IMR-90 (cell line): ENCODE measurements around the gene MCTP1. TPM values are rescaled to one million over a fixed set of nuclear protein-coding genes. Genes with fewer than 3 reads are reported as not detected.

Experiments
- ATAC-seq: fragments of 200-7000 bp; cut with Tn5 transposase; 2 replicates; pipeline ENCODE4 v1.9.1; 2020; ENCODE audit warnings: low read depth, mild to moderate bottlenecking, moderate library complexity
- BruUV-seq: library from RNA; stranded (reverse); fragments of 400-500 nt; replicated peaks from 2 replicates; lab custom pipeline; 2021; lab: Mats Ljungman, UMichigan
- CTCF ChIA-PET: fragments of 300-600 bp; formaldehyde crosslinking; extraction: SDS; loops from one replicate; lab custom pipeline; 2021; ENCODE audit warnings: antibody characterized with exemption; lab: Yijun Ruan, JAX
- POLR2A ChIA-PET: fragments of 300-600 bp; sonication (Branson Sonifier 250); formaldehyde crosslinking; loops from one replicate; lab custom pipeline; 2022; ENCODE audit warnings: antibody characterized with exemption; ENCODE audit not compliant: unreplicated experiment; lab: Charles Lee
- DNase-seq: peaks from one replicate; pipeline ENCODE4 v3.0.0; 2013
- H2AFZ ChIP-seq: replicated peaks from 2 replicates; pipeline ENCODE3; 2013; ENCODE audit warnings: low read length, mild to moderate bottlenecking; ENCODE audit not compliant: poor library complexity
- H2AK5ac ChIP-seq: 2 replicates; pipeline ENCODE4 v1.6.1; 2013; ENCODE audit warnings: low read depth, low read length, inconsistent platforms
- H2AK9ac ChIP-seq: replicated peaks from 2 replicates; pipeline ENCODE3; 2013; ENCODE audit warnings: mild to moderate bottlenecking, low read depth, low read length, moderate library complexity; ENCODE audit not compliant: poor library complexity
- H2BK120ac ChIP-seq: 2 replicates; pipeline ENCODE4 v1.6.1; 2013; ENCODE audit warnings: low read depth, low read length, inconsistent platforms
- H2BK15ac ChIP-seq: 3 replicates; pipeline ENCODE4 v1.6.1; 2013; ENCODE audit warnings: low read depth, low read length, inconsistent platforms
- H2BK20ac ChIP-seq: 2 replicates; pipeline ENCODE4 v1.6.1; 2013; ENCODE audit warnings: low read depth, mild to moderate bottlenecking, inconsistent platforms, low read length, moderate library complexity
- H2BK5ac ChIP-seq: 2 replicates; pipeline ENCODE4 v1.6.1; 2013; ENCODE audit warnings: mild to moderate bottlenecking, low read depth, low read length, inconsistent platforms; ENCODE audit not compliant: poor library complexity, severe bottlenecking
- H3K14ac ChIP-seq: replicated peaks from 2 replicates; pipeline ENCODE4 v1.6.1; 2013; ENCODE audit warnings: low read depth, low read length, inconsistent platforms
- H3K18ac ChIP-seq: 2 replicates; pipeline ENCODE4 v1.6.1; 2013; ENCODE audit warnings: low read depth, low read length, control low read depth
- H3K23ac ChIP-seq: 2 replicates; pipeline ENCODE4 v1.6.1; 2013; ENCODE audit warnings: low read depth, low read length, inconsistent platforms
- H3K27ac ChIP-seq: 2 replicates; pipeline ENCODE4 v1.5.1; 2013; ENCODE audit warnings: mild to moderate bottlenecking, control low read depth, low read length; ENCODE audit not compliant: insufficient read depth
- H3K27me3 ChIP-seq: 2 replicates; pipeline ENCODE4 v1.6.1; 2013; ENCODE audit warnings: low read length; ENCODE audit not compliant: control insufficient read depth, insufficient read depth
- H3K36me3 ChIP-seq: 2 replicates; pipeline ENCODE4 v1.6.1; 2013; ENCODE audit warnings: low read length, mixed read lengths; ENCODE audit not compliant: control insufficient read depth, insufficient read depth
- H3K4ac ChIP-seq: 2 replicates; pipeline ENCODE4 v1.6.1; 2013; ENCODE audit warnings: low read depth, low read length, inconsistent platforms
- H3K4me1 ChIP-seq: 2 replicates; pipeline ENCODE4 v1.6.1; 2013; ENCODE audit warnings: low read length, mixed read lengths; ENCODE audit not compliant: control insufficient read depth, insufficient read depth
- H3K4me2 ChIP-seq: 2 replicates; pipeline ENCODE4 v1.6.1; 2013; ENCODE audit warnings: low read depth, mild to moderate bottlenecking, control low read depth, low read length, moderate library complexity
- H3K4me3 ChIP-seq: 2 replicates; pipeline ENCODE4 v1.5.1; 2013; ENCODE audit warnings: low read depth, mild to moderate bottlenecking, control low read depth, low read length, moderate library complexity; ENCODE audit not compliant: insufficient read depth
- H3K56ac ChIP-seq: 2 replicates; pipeline ENCODE4 v1.6.1; 2013; ENCODE audit warnings: low read length, inconsistent platforms; ENCODE audit not compliant: insufficient read depth; ENCODE audit errors: extremely low read depth
- H3K79me1 ChIP-seq, 2 experiments: 2 replicates each; pipeline ENCODE4 v1.6.1; 2013; ENCODE audit warnings: low read length in 2 of 2, inconsistent platforms in 1 of 2, low read depth in 1 of 2
- H3K9ac ChIP-seq: 2 replicates; pipeline ENCODE4 v1.6.1; 2013; ENCODE audit warnings: low read depth, low read length, control low read depth
- H3K9me1 ChIP-seq: 2 replicates; pipeline ENCODE4 v1.6.1; 2013; ENCODE audit warnings: low read length, inconsistent platforms; ENCODE audit not compliant: insufficient read depth
- H3K9me3 ChIP-seq: 2 replicates; pipeline ENCODE4 v1.6.1; 2013; ENCODE audit warnings: low read length; ENCODE audit not compliant: control insufficient read depth, insufficient read depth
- H4K20me1 ChIP-seq: 2 replicates; pipeline ENCODE4 v1.6.1; 2013; ENCODE audit warnings: low read length, inconsistent platforms; ENCODE audit not compliant: insufficient read depth
- H4K5ac ChIP-seq: 2 replicates; pipeline ENCODE4 v1.6.1; 2013; ENCODE audit warnings: mild to moderate bottlenecking, low read depth, low read length, control low read depth
- H4K8ac ChIP-seq, 2 experiments: 2 replicates each; pipeline ENCODE4 v1.6.1; 2013; ENCODE audit warnings: low read depth in 2 of 2, low read length in 2 of 2, control low read depth in 1 of 2, inconsistent platforms in 1 of 2
- H4K91ac ChIP-seq: 2 replicates; pipeline ENCODE4 v1.6.1; 2013; ENCODE audit warnings: low read depth, low read length, inconsistent platforms; ENCODE audit not compliant: insufficient read depth
- BHLHE40 ChIP-seq: fragments of 150-350 bp; IDR thresholded peaks from 2 replicates; pipeline ENCODE4 v1.6.1; 2016; ENCODE audit warnings: mild to moderate bottlenecking, low read depth, low read length
- CEBPB ChIP-seq: IDR thresholded peaks from 2 replicates; pipeline ENCODE4 v1.6.1; 2012; ENCODE audit warnings: low read depth, low read length, improper control_type of control experiment
- CHD1 ChIP-seq: IDR thresholded peaks from 2 replicates; pipeline ENCODE4 v1.6.1; 2012; ENCODE audit warnings: low read depth, low read length, improper control_type of control experiment
- FOS ChIP-seq: fragments of 150-350 bp; IDR thresholded peaks from 2 replicates; pipeline ENCODE4 v1.6.1; 2016; ENCODE audit warnings: low read depth, low read length
- MAFK ChIP-seq: IDR thresholded peaks from 2 replicates; pipeline ENCODE4 v1.6.1; 2012; ENCODE audit warnings: low read depth, low read length, improper control_type of control experiment
- MAZ ChIP-seq: IDR thresholded peaks from 2 replicates; pipeline ENCODE4 v1.6.1; 2012; ENCODE audit warnings: low read depth, mild to moderate bottlenecking, low read length, improper control_type of control experiment, moderate library complexity, borderline replicate concordance
- MXI1 ChIP-seq: IDR thresholded peaks from 2 replicates; pipeline ENCODE4 v1.6.1; 2012; ENCODE audit warnings: low read depth, mild to moderate bottlenecking, low read length, moderate library complexity, borderline replicate concordance
- NFE2L2 ChIP-seq: fragments of 150-350 bp; IDR thresholded peaks from 2 replicates; pipeline ENCODE4 v1.6.1; 2016; ENCODE audit warnings: low read depth, mild to moderate bottlenecking, low read length
- POLR2A ChIP-seq: IDR thresholded peaks from 2 replicates; pipeline ENCODE4 v1.6.1; 2012; ENCODE audit warnings: mild to moderate bottlenecking, low read depth, low read length
- RAD21 ChIP-seq: IDR thresholded peaks from 2 replicates; pipeline ENCODE4 v1.6.1; 2012; ENCODE audit warnings: low read length, improper control_type of control experiment
- RCOR1 ChIP-seq: IDR thresholded peaks from 2 replicates; pipeline ENCODE4 v1.6.1; 2012; ENCODE audit warnings: mild to moderate bottlenecking, low read length, improper control_type of control experiment; ENCODE audit not compliant: insufficient replicate concordance
- RFX5 ChIP-seq: IDR thresholded peaks from 2 replicates; pipeline ENCODE4 v1.8.0; 2012; ENCODE audit warnings: low read depth, mild to moderate bottlenecking, low read length, moderate library complexity
- SMC3 ChIP-seq: fragments of 150-350 bp; IDR thresholded peaks from 2 replicates; pipeline ENCODE4 v1.6.1; 2016; ENCODE audit warnings: low read depth, mild to moderate bottlenecking, antibody characterized with exemption, low read length, moderate library complexity
- WGBS, 2 experiments: methylation state at CpG; one replicate each; pipeline versions ENCODE4 v1.1.5 to v1.1.7; 2013; ENCODE audit warnings: missing lambda C conversion rate in 2 of 2; ENCODE audit not compliant: insufficient read length in 1 of 2; ENCODE audit errors: extremely low coverage in 2 of 2; 5-methylcytosine and 5-hydroxymethylcytosine counted together
- dilution Hi-C: fragments of 300-500 bp; cut with HindIII; formaldehyde crosslinking; loops from one replicate; pipeline ENCODE4 v1.14.3; 2018; ENCODE audit warnings: low sequenced_read_pairs; ENCODE audit not compliant: unreplicated experiment
- in situ Hi-C: fragments of 300-500 bp; cut with MboI; formaldehyde crosslinking; loops from 3 replicates; pipeline ENCODE4 v1.14.3; 2019; ENCODE audit warnings: low sequenced_read_pairs, inconsistent platforms, mixed read lengths
- intact Hi-C: fragments of 100-400 bp; cut with micrococcal nuclease; formaldehyde crosslinking; loops from 2 replicates; pipeline ENCODE4 v1.10.0; 2022
- polyA plus RNA-seq, 3 experiments: library from polyadenylated mRNA; depleted of rRNA; stranded (reverse); fragments of >200 nt; gene quantifications; 2 replicates each; pipeline ENCODE4 v1.2.3, GENCODE V29; 2012; ENCODE audit warnings: low replicate concordance in 1 of 3
- total RNA-seq: library from RNA; depleted of rRNA; stranded (reverse); fragments of >200 nt; gene quantifications from 2 replicates; pipeline ENCODE4 v1.2.3, GENCODE V29; 2012
- TF ChIP-seq, protein P1 (sequence below): fragments of 150-350 bp; IDR thresholded peaks from 2 replicates; pipeline ENCODE4 v1.6.1; 2017; ENCODE audit warnings: mild to moderate bottlenecking, antibody characterized with exemption, low read length, low read depth
- TF ChIP-seq, protein P2 (sequence below): fragments of 150-350 bp; IDR thresholded peaks from 2 replicates; pipeline ENCODE4 v1.6.1; 2016; ENCODE audit warnings: low read depth, mild to moderate bottlenecking, low read length, moderate library complexity, borderline replicate concordance
- TF ChIP-seq, protein P3 (sequence below): conservative IDR thresholded peaks from 2 replicates; pipeline ENCODE4 v1.5.1; 2012; ENCODE audit warnings: mild to moderate bottlenecking, low read depth, low read length, improper control_type of control experiment

The MCTP1 gene
- total and polyA plus RNA-seq, 2 of the 4 experiments (the other 2 are of a cell fraction), result 0.21 TPM; not detected in 1

GRCh38 chr5:94754824-94755223 lies 530.1 kb downstream of the MCTP1 start:
- ChIA-PET POLR2A (no interaction called here), CTCF (no interaction called here)
- no peak overlapping the region for H3K27ac ChIP-seq
- no peaks in the 10 kb centered on the region for H3K4me1 ChIP-seq
- no peaks in the 10 kb centered on the region for H3K79me1 ChIP-seq
- H3K4me2 ChIP-seq, result no peak overlapping the region
- intact Hi-C loops (no loop called here), dilution Hi-C loops (no loop called here), in situ Hi-C loops (no loop called here)
- H2AK5ac ChIP-seq, result no peak overlapping the region
- BruUV-seq, result no TSS peak
- H3K9ac ChIP-seq, result no peak overlapping the region
- H3K56ac ChIP-seq, result no peak overlapping the region
- no peak overlapping the region for H2AK9ac ChIP-seq
- no peaks in the 10 kb centered on the region for H3K9me1 ChIP-seq
- ATAC-seq, result no peak
- no peak overlapping the region for H3K23ac ChIP-seq
- no peak for DNase-seq
- H3K18ac ChIP-seq, result no peak overlapping the region
- TF ChIP-seq RAD21 (no peak), MAFK (no peak), NFE2L2 (no peak), RCOR1 (no peak), SMC3 (no peak), MAZ (no peak), MXI1 (no peak), POLR2A (no peak), RFX5 (no peak), FOS (no peak), CEBPB (no peak), BHLHE40 (no peak), CHD1 (no peak)
- TF ChIP-seq, protein P1, sequence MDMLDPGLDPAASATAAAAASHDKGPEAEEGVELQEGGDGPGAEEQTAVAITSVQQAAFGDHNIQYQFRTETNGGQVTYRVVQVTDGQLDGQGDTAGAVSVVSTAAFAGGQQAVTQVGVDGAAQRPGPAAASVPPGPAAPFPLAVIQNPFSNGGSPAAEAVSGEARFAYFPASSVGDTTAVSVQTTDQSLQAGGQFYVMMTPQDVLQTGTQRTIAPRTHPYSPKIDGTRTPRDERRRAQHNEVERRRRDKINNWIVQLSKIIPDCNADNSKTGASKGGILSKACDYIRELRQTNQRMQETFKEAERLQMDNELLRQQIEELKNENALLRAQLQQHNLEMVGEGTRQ, result no peak
- TF ChIP-seq, protein P2, sequence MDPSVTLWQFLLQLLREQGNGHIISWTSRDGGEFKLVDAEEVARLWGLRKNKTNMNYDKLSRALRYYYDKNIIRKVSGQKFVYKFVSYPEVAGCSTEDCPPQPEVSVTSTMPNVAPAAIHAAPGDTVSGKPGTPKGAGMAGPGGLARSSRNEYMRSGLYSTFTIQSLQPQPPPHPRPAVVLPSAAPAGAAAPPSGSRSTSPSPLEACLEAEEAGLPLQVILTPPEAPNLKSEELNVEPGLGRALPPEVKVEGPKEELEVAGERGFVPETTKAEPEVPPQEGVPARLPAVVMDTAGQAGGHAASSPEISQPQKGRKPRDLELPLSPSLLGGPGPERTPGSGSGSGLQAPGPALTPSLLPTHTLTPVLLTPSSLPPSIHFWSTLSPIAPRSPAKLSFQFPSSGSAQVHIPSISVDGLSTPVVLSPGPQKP, result no peak
- TF ChIP-seq, protein P3, sequence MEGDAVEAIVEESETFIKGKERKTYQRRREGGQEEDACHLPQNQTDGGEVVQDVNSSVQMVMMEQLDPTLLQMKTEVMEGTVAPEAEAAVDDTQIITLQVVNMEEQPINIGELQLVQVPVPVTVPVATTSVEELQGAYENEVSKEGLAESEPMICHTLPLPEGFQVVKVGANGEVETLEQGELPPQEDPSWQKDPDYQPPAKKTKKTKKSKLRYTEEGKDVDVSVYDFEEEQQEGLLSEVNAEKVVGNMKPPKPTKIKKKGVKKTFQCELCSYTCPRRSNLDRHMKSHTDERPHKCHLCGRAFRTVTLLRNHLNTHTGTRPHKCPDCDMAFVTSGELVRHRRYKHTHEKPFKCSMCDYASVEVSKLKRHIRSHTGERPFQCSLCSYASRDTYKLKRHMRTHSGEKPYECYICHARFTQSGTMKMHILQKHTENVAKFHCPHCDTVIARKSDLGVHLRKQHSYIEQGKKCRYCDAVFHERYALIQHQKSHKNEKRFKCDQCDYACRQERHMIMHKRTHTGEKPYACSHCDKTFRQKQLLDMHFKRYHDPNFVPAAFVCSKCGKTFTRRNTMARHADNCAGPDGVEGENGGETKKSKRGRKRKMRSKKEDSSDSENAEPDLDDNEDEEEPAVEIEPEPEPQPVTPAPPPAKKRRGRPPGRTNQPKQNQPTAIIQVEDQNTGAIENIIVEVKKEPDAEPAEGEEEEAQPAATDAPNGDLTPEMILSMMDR, result no peak
- no peak overlapping the region for H4K8ac ChIP-seq
- WGBS, 2 experiments, result 68% methylated on average over 3 of the region's 5 CpGs; no CpG with 5 or more reads in 1 of the 2 experiments
- no peak overlapping the region for H3K4me3 ChIP-seq
- no peak overlapping the region for H3K4ac ChIP-seq
- no peak overlapping the region for H2BK5ac ChIP-seq
- no peaks in the 10 kb centered on the region for H4K20me1 ChIP-seq
- no peak overlapping the region for H2BK20ac ChIP-seq
- no peaks in the 10 kb centered on the region for H3K36me3 ChIP-seq
- no peak overlapping the region for H3K14ac ChIP-seq
- H3K27me3 ChIP-seq, result peaks cover 5% of the 10 kb centered on the region
- H4K91ac ChIP-seq, result no peak overlapping the region
- H3K9me3 ChIP-seq, result no peaks in the 10 kb centered on the region
- no peak overlapping the region for H2BK120ac ChIP-seq
- H2BK15ac ChIP-seq, result no peak overlapping the region
- H4K5ac ChIP-seq, result no peak overlapping the region
- no peak overlapping the region for H2AFZ ChIP-seq
